IMR-90 (cell line): Measurements from ENCODE around the gene RLN3. TPM values are rescaled to one million over a fixed set of nuclear protein-coding genes. Genes with fewer than 3 reads are reported as not detected.

Experiments
- ATAC-seq: fragments of 200-7000 bp; cut with Tn5 transposase; 2 replicates; pipeline ENCODE4 v1.9.1; 2020; ENCODE audit warnings: low read depth, mild to moderate bottlenecking, moderate library complexity
- BruUV-seq: library from RNA; stranded (reverse); fragments of 400-500 nt; replicated peaks from 2 replicates; lab custom pipeline; 2021; lab: Mats Ljungman, UMichigan
- CTCF ChIA-PET: fragments of 300-600 bp; formaldehyde crosslinking; extraction: SDS; loops from one replicate; lab custom pipeline; 2021; ENCODE audit warnings: antibody characterized with exemption; lab: Yijun Ruan, JAX
- POLR2A ChIA-PET: fragments of 300-600 bp; sonication (Branson Sonifier 250); formaldehyde crosslinking; loops from one replicate; lab custom pipeline; 2022; ENCODE audit warnings: antibody characterized with exemption; ENCODE audit not compliant: unreplicated experiment; lab: Charles Lee
- DNase-seq: peaks from one replicate; pipeline ENCODE4 v3.0.0; 2013
- H2AFZ ChIP-seq: replicated peaks from 2 replicates; pipeline ENCODE3; 2013; ENCODE audit warnings: low read length, mild to moderate bottlenecking; ENCODE audit not compliant: poor library complexity
- H2AK5ac ChIP-seq: 2 replicates; pipeline ENCODE4 v1.6.1; 2013; ENCODE audit warnings: low read depth, low read length, inconsistent platforms
- H2AK9ac ChIP-seq: replicated peaks from 2 replicates; pipeline ENCODE3; 2013; ENCODE audit warnings: mild to moderate bottlenecking, low read depth, low read length, moderate library complexity; ENCODE audit not compliant: poor library complexity
- H2BK120ac ChIP-seq: 2 replicates; pipeline ENCODE4 v1.6.1; 2013; ENCODE audit warnings: low read depth, low read length, inconsistent platforms
- H2BK15ac ChIP-seq: 3 replicates; pipeline ENCODE4 v1.6.1; 2013; ENCODE audit warnings: low read depth, low read length, inconsistent platforms
- H2BK20ac ChIP-seq: 2 replicates; pipeline ENCODE4 v1.6.1; 2013; ENCODE audit warnings: low read depth, mild to moderate bottlenecking, inconsistent platforms, low read length, moderate library complexity
- H2BK5ac ChIP-seq: 2 replicates; pipeline ENCODE4 v1.6.1; 2013; ENCODE audit warnings: mild to moderate bottlenecking, low read depth, low read length, inconsistent platforms; ENCODE audit not compliant: poor library complexity, severe bottlenecking
- H3K14ac ChIP-seq: replicated peaks from 2 replicates; pipeline ENCODE4 v1.6.1; 2013; ENCODE audit warnings: low read depth, low read length, inconsistent platforms
- H3K18ac ChIP-seq: 2 replicates; pipeline ENCODE4 v1.6.1; 2013; ENCODE audit warnings: low read depth, low read length, control low read depth
- H3K23ac ChIP-seq: 2 replicates; pipeline ENCODE4 v1.6.1; 2013; ENCODE audit warnings: low read depth, low read length, inconsistent platforms
- H3K27ac ChIP-seq: 2 replicates; pipeline ENCODE4 v1.5.1; 2013; ENCODE audit warnings: mild to moderate bottlenecking, control low read depth, low read length; ENCODE audit not compliant: insufficient read depth
- H3K27me3 ChIP-seq: 2 replicates; pipeline ENCODE4 v1.6.1; 2013; ENCODE audit warnings: low read length; ENCODE audit not compliant: control insufficient read depth, insufficient read depth
- H3K36me3 ChIP-seq: 2 replicates; pipeline ENCODE4 v1.6.1; 2013; ENCODE audit warnings: low read length, mixed read lengths; ENCODE audit not compliant: control insufficient read depth, insufficient read depth
- H3K4ac ChIP-seq: 2 replicates; pipeline ENCODE4 v1.6.1; 2013; ENCODE audit warnings: low read depth, low read length, inconsistent platforms
- H3K4me1 ChIP-seq: 2 replicates; pipeline ENCODE4 v1.6.1; 2013; ENCODE audit warnings: low read length, mixed read lengths; ENCODE audit not compliant: control insufficient read depth, insufficient read depth
- H3K4me2 ChIP-seq: 2 replicates; pipeline ENCODE4 v1.6.1; 2013; ENCODE audit warnings: low read depth, mild to moderate bottlenecking, control low read depth, low read length, moderate library complexity
- H3K4me3 ChIP-seq: 2 replicates; pipeline ENCODE4 v1.5.1; 2013; ENCODE audit warnings: low read depth, mild to moderate bottlenecking, control low read depth, low read length, moderate library complexity; ENCODE audit not compliant: insufficient read depth
- H3K56ac ChIP-seq: 2 replicates; pipeline ENCODE4 v1.6.1; 2013; ENCODE audit warnings: low read length, inconsistent platforms; ENCODE audit not compliant: insufficient read depth; ENCODE audit errors: extremely low read depth
- H3K79me1 ChIP-seq, 2 experiments: 2 replicates each; pipeline ENCODE4 v1.6.1; 2013; ENCODE audit warnings: low read length in 2 of 2, inconsistent platforms in 1 of 2, low read depth in 1 of 2
- H3K9ac ChIP-seq: 2 replicates; pipeline ENCODE4 v1.6.1; 2013; ENCODE audit warnings: low read depth, low read length, control low read depth
- H3K9me1 ChIP-seq: 2 replicates; pipeline ENCODE4 v1.6.1; 2013; ENCODE audit warnings: low read length, inconsistent platforms; ENCODE audit not compliant: insufficient read depth
- H3K9me3 ChIP-seq: 2 replicates; pipeline ENCODE4 v1.6.1; 2013; ENCODE audit warnings: low read length; ENCODE audit not compliant: control insufficient read depth, insufficient read depth
- H4K20me1 ChIP-seq: 2 replicates; pipeline ENCODE4 v1.6.1; 2013; ENCODE audit warnings: low read length, inconsistent platforms; ENCODE audit not compliant: insufficient read depth
- H4K5ac ChIP-seq: 2 replicates; pipeline ENCODE4 v1.6.1; 2013; ENCODE audit warnings: mild to moderate bottlenecking, low read depth, low read length, control low read depth
- H4K8ac ChIP-seq, 2 experiments: 2 replicates each; pipeline ENCODE4 v1.6.1; 2013; ENCODE audit warnings: low read depth in 2 of 2, low read length in 2 of 2, control low read depth in 1 of 2, inconsistent platforms in 1 of 2
- H4K91ac ChIP-seq: 2 replicates; pipeline ENCODE4 v1.6.1; 2013; ENCODE audit warnings: low read depth, low read length, inconsistent platforms; ENCODE audit not compliant: insufficient read depth
- CHD1 ChIP-seq: IDR thresholded peaks from 2 replicates; pipeline ENCODE4 v1.6.1; 2012; ENCODE audit warnings: low read depth, low read length, improper control_type of control experiment
- ELK1 ChIP-seq: fragments of 150-350 bp; IDR thresholded peaks from 2 replicates; pipeline ENCODE4 v1.6.1; 2016; ENCODE audit warnings: low read depth, mild to moderate bottlenecking, low read length, moderate library complexity, borderline replicate concordance
- USF2 ChIP-seq: fragments of 150-350 bp; IDR thresholded peaks from 2 replicates; pipeline ENCODE4 v1.6.1; 2017; ENCODE audit warnings: mild to moderate bottlenecking, antibody characterized with exemption, low read length, low read depth
- WGBS, 2 experiments: methylation state at CpG; one replicate each; pipeline versions ENCODE4 v1.1.5 to v1.1.7; 2013; ENCODE audit warnings: missing lambda C conversion rate in 2 of 2; ENCODE audit not compliant: insufficient read length in 1 of 2; ENCODE audit errors: extremely low coverage in 2 of 2; 5-methylcytosine and 5-hydroxymethylcytosine counted together
- dilution Hi-C: fragments of 300-500 bp; cut with HindIII; formaldehyde crosslinking; loops from one replicate; pipeline ENCODE4 v1.14.3; 2018; ENCODE audit warnings: low sequenced_read_pairs; ENCODE audit not compliant: unreplicated experiment
- in situ Hi-C: fragments of 300-500 bp; cut with MboI; formaldehyde crosslinking; loops from 3 replicates; pipeline ENCODE4 v1.14.3; 2019; ENCODE audit warnings: low sequenced_read_pairs, inconsistent platforms, mixed read lengths
- intact Hi-C: fragments of 100-400 bp; cut with micrococcal nuclease; formaldehyde crosslinking; loops from 2 replicates; pipeline ENCODE4 v1.10.0; 2022
- polyA plus RNA-seq, 3 experiments: library from polyadenylated mRNA; depleted of rRNA; stranded (reverse); fragments of >200 nt; gene quantifications; 2 replicates each; pipeline ENCODE4 v1.2.3, GENCODE V29; 2012; ENCODE audit warnings: low replicate concordance in 1 of 3
- total RNA-seq: library from RNA; depleted of rRNA; stranded (reverse); fragments of >200 nt; gene quantifications from 2 replicates; pipeline ENCODE4 v1.2.3, GENCODE V29; 2012

The RLN3 gene
- total and polyA plus RNA-seq, 2 of the 4 experiments (the other 2 are of a cell fraction) = not detected

GRCh38 chr19:13981021-13981420 is 46.9 kb upstream of the RLN3 start:
- Histone ChIP-seq H2BK15ac (no peak overlapping the region), H4K20me1 (no peaks in the 10 kb centered on the region), H2BK5ac (no peak overlapping the region), H3K4me2 (no peak overlapping the region), H4K5ac (no peak overlapping the region), H3K4me3 (no peak overlapping the region), H3K18ac (no peak overlapping the region), H3K4ac (no peak overlapping the region), H2AK9ac (no peak overlapping the region), H3K27me3 (no peaks in the 10 kb centered on the region), H3K36me3 (peaks cover 9% of the 10 kb centered on the region; the same call in 1 of the 2 replicates), H3K56ac (no peak overlapping the region), H2AK5ac (no peak overlapping the region), H3K9me1 (0 out of 2 replicates have a peak, but pooled peaks cover 1% of the 10 kb centered on the region), H2BK120ac (no peak overlapping the region), H3K79me1 (peaks cover 0 to 8% of the 10 kb centered on the region in 2 experiments; a peak in 1 of 4 replicates), H3K27ac (no peak overlapping the region), H3K9ac (no peak overlapping the region), H3K14ac (no peak overlapping the region), H3K23ac (no peak overlapping the region), H2BK20ac (no peak overlapping the region), H2AFZ (no peak overlapping the region), H4K91ac (no peak overlapping the region), H3K9me3 (no peaks in the 10 kb centered on the region), H4K8ac (no peak overlapping the region), H3K4me1 (no peaks in the 10 kb centered on the region)
- no CpG with 5 or more reads among the region's 5 CpGs for WGBS, 2 experiments
- ATAC-seq = no peak
- DNase-seq = no peak
- ChIA-PET POLR2A (no interaction called here), CTCF (no interaction called here)
- TF ChIP-seq ELK1 (no peak), CHD1 (no peak), USF2 (no peak)
- BruUV-seq = no TSS peak
- in situ Hi-C loops (no loop called here), dilution Hi-C loops (no loop called here), intact Hi-C loops (no loop called here)
